Endothelial cell of umbilical vein (primary cell): ENCODE data around the gene IL4R. TPM values are rescaled to one million over a fixed set of nuclear protein-coding genes. Genes with fewer than 3 reads are reported as not detected.

Source experiments
- BruUV-seq: library from RNA; stranded (reverse); fragments of 400-500 nt; replicated peaks from 2 replicates; lab custom pipeline; 2021; lab: Mats Ljungman, UMichigan
- CTCF ChIA-PET: fragments of 300-600, 350-600 bp; sonication (Branson Sonifier 250); formaldehyde crosslinking; loops from one replicate; lab custom pipeline; 2021; ENCODE audit warnings: antibody characterized with exemption, inconsistent platforms; lab: Charles Lee
- POLR2A ChIA-PET: fragments of 300-600, 350-600 bp; sonication (Branson Sonifier 250); formaldehyde crosslinking; loops from one replicate; lab custom pipeline; 2021; ENCODE audit warnings: antibody characterized with exemption, inconsistent platforms; lab: Charles Lee
- DNase-seq: peaks from one replicate; pipeline ENCODE4 v3.0.0-alpha.2; 2011; ENCODE audit warnings: low read depth, low spot score
- FAIRE-seq: peaks from 2 replicates; lab custom pipeline; 2011; peaks lifted over from hg19 to GRCh38; lab: Jason Lieb, UNC
- H2AFZ ChIP-seq: 2 replicates; pipeline ENCODE4 v1.6.0; 2012; ENCODE audit warnings: low read depth, low read length, control low read depth, inconsistent platforms
- H3K27ac ChIP-seq: 2 replicates; pipeline ENCODE4 v1.5.1; 2011; ENCODE audit warnings: low read depth, mild to moderate bottlenecking, control low read depth, low read length, moderate library complexity; ENCODE audit not compliant: insufficient read depth
- H3K27me3 ChIP-seq, 2 experiments: 2 replicates each; pipeline versions ENCODE4 v1.6.0 to v1.6.1; 2011; ENCODE audit warnings: low read length in 2 of 2, mixed read lengths in 1 of 2; ENCODE audit not compliant: control insufficient read depth in 2 of 2, insufficient read depth in 2 of 2
- H3K36me3 ChIP-seq, 2 experiments: 2 replicates in 1 of 2; 3 replicates in 1 of 2; pipeline ENCODE4 v1.5.1; 2011; ENCODE audit warnings: low read length in 2 of 2, mild to moderate bottlenecking in 1 of 2, moderate library complexity in 1 of 2; ENCODE audit not compliant: control insufficient read depth in 2 of 2, insufficient read depth in 2 of 2; ENCODE audit errors: extremely low read depth in 1 of 2
- H3K4me1 ChIP-seq: 3 replicates; pipeline ENCODE4 v1.5.1; 2011; ENCODE audit warnings: mild to moderate bottlenecking, low read length; ENCODE audit not compliant: control insufficient read depth, insufficient read depth; ENCODE audit errors: extremely low read depth
- H3K4me2 ChIP-seq: 2 replicates; pipeline ENCODE4 v1.6.1; 2011; ENCODE audit warnings: low read length, control low read depth, mixed read lengths; ENCODE audit not compliant: insufficient read depth
- H3K4me3 ChIP-seq, 3 experiments: fragments of 200-600 bp in 1 of 3; sonication (generic), shearing (Covaris generic) in 1 of 3; replicated peaks in 1 of 3; 2 replicates each; pipeline ENCODE4 v1.5.1; 2011 to 2016; ENCODE audit warnings: control low read depth in 3 of 3, low read length in 3 of 3, mild to moderate bottlenecking in 2 of 3, inconsistent platforms in 1 of 3, low read depth in 1 of 3, moderate library complexity in 1 of 3; ENCODE audit not compliant: insufficient read depth in 1 of 3
- H3K79me2 ChIP-seq: 2 replicates; pipeline ENCODE4 v1.6.0; 2012; ENCODE audit warnings: low read length, inconsistent platforms; ENCODE audit not compliant: control insufficient read depth, insufficient read depth
- H3K9ac ChIP-seq: replicated peaks from 2 replicates; pipeline ENCODE3; 2011; ENCODE audit warnings: low read length, control low read depth; ENCODE audit not compliant: insufficient read depth; ENCODE audit errors: extremely low read depth
- H3K9me1 ChIP-seq: replicated peaks from 3 replicates; pipeline ENCODE4 v1.6.0; 2011; ENCODE audit warnings: mild to moderate bottlenecking, low read length; ENCODE audit not compliant: control insufficient read depth, insufficient read depth; ENCODE audit errors: extremely low read depth
- H3K9me3 ChIP-seq: replicated peaks from 2 replicates; pipeline ENCODE4 v1.5.1; 2012; ENCODE audit warnings: low read length, inconsistent platforms; ENCODE audit not compliant: control insufficient read depth, insufficient read depth
- H4K20me1 ChIP-seq: replicated peaks from 2 replicates; pipeline ENCODE3; 2011; ENCODE audit warnings: mild to moderate bottlenecking, low read length; ENCODE audit not compliant: control insufficient read depth, insufficient read depth; ENCODE audit errors: extremely low read depth
- EZH2 ChIP-seq: IDR thresholded peaks from 2 replicates; pipeline ENCODE4 v1.6.1; 2012; ENCODE audit warnings: borderline replicate concordance, low read depth, mild to moderate bottlenecking, moderate library complexity, low read length, inconsistent platforms; ENCODE audit not compliant: severe bottlenecking
- FOS ChIP-seq: IDR thresholded peaks from 2 replicates; pipeline ENCODE4 v1.6.1; 2011; ENCODE audit warnings: mild to moderate bottlenecking, low read length, moderate library complexity, borderline replicate concordance; ENCODE audit not compliant: insufficient read depth
- GATA2 ChIP-seq: IDR thresholded peaks from 2 replicates; pipeline ENCODE4 v1.7.0; 2011; ENCODE audit warnings: low read depth, mild to moderate bottlenecking, moderate library complexity, mixed read lengths, low read length; ENCODE audit not compliant: insufficient read length, insufficient read depth
- JUN ChIP-seq: IDR thresholded peaks from 2 replicates; pipeline ENCODE4 v1.6.1; 2011; ENCODE audit warnings: borderline replicate concordance, low read depth; ENCODE audit not compliant: insufficient read length, insufficient read depth
- MAX ChIP-seq: IDR thresholded peaks from 2 replicates; pipeline ENCODE4 v1.6.1; 2011; ENCODE audit not compliant: insufficient read depth, insufficient read length
- MYC ChIP-seq: IDR thresholded peaks from one replicate; pipeline ENCODE4 v1.6.1; 2011; ENCODE audit warnings: mild to moderate bottlenecking, low read depth, low read length
- POLR2A ChIP-seq: IDR thresholded peaks from 2 replicates; pipeline ENCODE4 v1.6.1; 2012; ENCODE audit warnings: low read depth, mild to moderate bottlenecking, control low read depth, low read length
- POLR2AphosphoS5 ChIP-seq: IDR thresholded peaks from 2 replicates; pipeline ENCODE4 v1.6.1; 2012; ENCODE audit warnings: low read depth, mild to moderate bottlenecking, control low read depth, low read length, moderate library complexity; ENCODE audit not compliant: insufficient read depth
- dilution Hi-C: fragments of 300-500 bp; cut with MboI; formaldehyde crosslinking; loops from one replicate; pipeline ENCODE4 v1.15.0; 2019; ENCODE audit warnings: low sequenced_read_pairs; ENCODE audit not compliant: extremely low pct_ligation_motif_present
- intact Hi-C: fragments of 100-400 bp; cut with micrococcal nuclease; formaldehyde crosslinking; loops from one replicate; pipeline ENCODE4 v1.10.0; 2022
- polyA plus RNA-seq, 4 experiments: library from polyadenylated mRNA; depleted of rRNA in 3 of 4; stranded (reverse) in 3 of 4; unstranded in 1 of 4; fragments of >200 nt; gene quantifications; 2 replicates each; pipeline versions ENCODE4 v1.2.1 to v1.2.3, GENCODE V29; 2011 to 2012; ENCODE audit warnings: missing spikeins in 1 of 4
- total RNA-seq: library from RNA; stranded (reverse); gene quantifications from 2 replicates; pipeline ENCODE4 v1.2.3, GENCODE V29; 2021
- TF ChIP-seq, protein P1 (sequence below), 2 donors: IDR thresholded peaks; 1 replicate in 1 of 2; 2 replicates in 1 of 2; pipeline ENCODE4 v1.5.1; 2011; ENCODE audit warnings: low read length in 2 of 2, mild to moderate bottlenecking in 2 of 2, moderate library complexity in 2 of 2, control low read depth in 1 of 2, inconsistent platforms in 1 of 2, low read depth in 1 of 2; ENCODE audit not compliant: insufficient read depth in 1 of 2; ENCODE audit errors: extremely low read depth in 1 of 2

The IL4R gene
- total and polyA plus RNA-seq, 2 donors (not counting 3 experiments of a cell fraction or from before 2014, with no cell fraction given) = 138 to 139 TPM

DNA sequence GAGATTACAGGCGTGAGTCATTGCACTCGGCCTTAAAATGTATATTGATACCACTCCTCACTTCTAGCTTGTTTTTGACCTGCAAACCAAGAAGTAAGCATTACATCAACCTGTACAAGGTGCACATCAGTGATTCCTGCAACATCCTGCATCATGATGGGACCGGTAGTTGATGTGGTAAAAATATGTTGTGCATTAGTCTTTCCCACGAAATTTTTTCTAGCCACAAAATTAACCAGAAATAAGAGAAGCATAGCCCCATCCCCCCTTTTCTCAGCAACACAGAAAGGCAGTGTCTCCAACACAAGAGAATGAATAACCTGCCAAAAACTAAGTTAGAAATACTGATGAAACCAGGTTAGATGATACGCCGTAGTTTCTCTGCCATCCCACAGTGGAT is 24.1 kb upstream of the IL4R start:
- H3K36me3 ChIP-seq = no peaks in the 10 kb centered on the region
- no TSS peak for BruUV-seq
- H3K4me1 ChIP-seq = peaks cover 15% of the 10 kb centered on the region
- H3K9ac ChIP-seq = no peak overlapping the region
- H2AFZ ChIP-seq = no peak overlapping the region
- no peaks in the 10 kb centered on the region for H3K27me3 ChIP-seq
- DNase-seq (no peak), FAIRE-seq (no peak)
- H3K79me2 ChIP-seq = no peaks in the 10 kb centered on the region
- no peak overlapping the region for H3K4me3 ChIP-seq
- H3K4me2 ChIP-seq = no peak overlapping the region
- no peaks in the 10 kb centered on the region for H4K20me1 ChIP-seq
- H3K9me3 ChIP-seq = no peaks in the 10 kb centered on the region
- H3K9me1 ChIP-seq = no peaks in the 10 kb centered on the region
- CTCF ChIA-PET = interaction anchor here (0.7 to 1.0 kb wide), 3 partner anchors 9 to 26 kb away, joined by 3 to 4 read pairs (median 3); no protein-coding TSS in a partner anchor
- intact Hi-C loops = no loop called here
- TF ChIP-seq JUN (no peak), FOS (no peak), EZH2 (no peak), MYC (no peak), MAX (no peak), GATA2 (no peak), POLR2A (no peak), POLR2AphosphoS5 (no peak)
- TF ChIP-seq, protein P1, sequence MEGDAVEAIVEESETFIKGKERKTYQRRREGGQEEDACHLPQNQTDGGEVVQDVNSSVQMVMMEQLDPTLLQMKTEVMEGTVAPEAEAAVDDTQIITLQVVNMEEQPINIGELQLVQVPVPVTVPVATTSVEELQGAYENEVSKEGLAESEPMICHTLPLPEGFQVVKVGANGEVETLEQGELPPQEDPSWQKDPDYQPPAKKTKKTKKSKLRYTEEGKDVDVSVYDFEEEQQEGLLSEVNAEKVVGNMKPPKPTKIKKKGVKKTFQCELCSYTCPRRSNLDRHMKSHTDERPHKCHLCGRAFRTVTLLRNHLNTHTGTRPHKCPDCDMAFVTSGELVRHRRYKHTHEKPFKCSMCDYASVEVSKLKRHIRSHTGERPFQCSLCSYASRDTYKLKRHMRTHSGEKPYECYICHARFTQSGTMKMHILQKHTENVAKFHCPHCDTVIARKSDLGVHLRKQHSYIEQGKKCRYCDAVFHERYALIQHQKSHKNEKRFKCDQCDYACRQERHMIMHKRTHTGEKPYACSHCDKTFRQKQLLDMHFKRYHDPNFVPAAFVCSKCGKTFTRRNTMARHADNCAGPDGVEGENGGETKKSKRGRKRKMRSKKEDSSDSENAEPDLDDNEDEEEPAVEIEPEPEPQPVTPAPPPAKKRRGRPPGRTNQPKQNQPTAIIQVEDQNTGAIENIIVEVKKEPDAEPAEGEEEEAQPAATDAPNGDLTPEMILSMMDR (IDR thresholded peaks at IDR 0.05; ENCODE audit: extremely low read depth in 1 of 2, insufficient read depth in 1 of 2, low read depth in 1 of 2, low read length in 2 of 2) = no peak
- no peak overlapping the region for H3K27ac ChIP-seq
- POLR2A ChIA-PET = no interaction called here
- dilution Hi-C loops = no loop called here
